Fibroblast of lung (primary cell): Measurements from ENCODE around the gene CCDC3.

Source experiments
- EZH2 ChIP-seq: IDR thresholded peaks from 2 replicates; pipeline ENCODE4 v1.5.1; 2012; ENCODE audit warnings: low read length, control low read depth, mild to moderate bottlenecking; ENCODE audit errors: missing control alignments
- TF ChIP-seq, protein P1 (sequence below), 2 donors: IDR thresholded peaks in 1 of 2; conservative IDR thresholded peaks in 1 of 2; 1 replicate in 1 of 2; 2 replicates in 1 of 2; pipeline ENCODE4 v1.5.1; 2011 to 2012; ENCODE audit warnings: low read length in 2 of 2, control low read depth in 1 of 2, inconsistent platforms in 1 of 2, low read depth in 1 of 2, mild to moderate bottlenecking in 1 of 2

DNA sequence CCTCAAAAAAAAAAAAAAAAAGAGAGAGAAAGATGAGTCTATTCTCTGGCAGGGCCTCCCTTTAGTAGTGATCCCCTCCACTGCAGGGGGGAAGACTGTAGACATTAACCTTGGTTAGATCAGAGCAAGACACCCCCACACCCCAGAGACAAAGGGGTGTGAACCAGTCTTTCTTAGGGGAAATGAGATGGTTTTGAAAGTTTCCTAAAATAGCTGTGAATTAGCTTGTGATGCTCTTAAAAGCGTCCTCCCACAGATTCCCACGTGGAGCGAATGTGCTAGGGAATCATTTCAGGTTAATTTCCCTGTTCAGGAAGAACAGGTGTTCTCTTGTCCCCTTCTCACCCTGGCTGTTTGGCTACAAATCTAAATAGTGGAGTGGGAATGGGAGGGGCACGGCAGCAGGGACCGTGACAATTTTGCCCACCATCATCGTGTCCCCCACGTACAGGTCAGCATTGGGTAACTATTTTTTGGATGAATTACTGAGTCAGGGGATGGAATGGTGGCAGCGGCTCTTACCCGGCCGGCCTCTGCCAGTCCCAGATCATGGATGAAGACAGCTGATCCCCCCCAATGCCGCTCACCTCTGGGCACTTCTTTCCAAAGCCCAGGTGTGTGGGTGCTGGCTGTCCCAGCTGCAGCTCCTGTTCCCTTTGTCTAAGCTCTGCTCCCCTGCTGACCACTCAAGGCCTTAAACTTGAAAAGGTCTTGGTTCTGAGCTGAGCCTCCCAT is 152.9 kb downstream of the CCDC3 start:
- TF ChIP-seq, protein P1, sequence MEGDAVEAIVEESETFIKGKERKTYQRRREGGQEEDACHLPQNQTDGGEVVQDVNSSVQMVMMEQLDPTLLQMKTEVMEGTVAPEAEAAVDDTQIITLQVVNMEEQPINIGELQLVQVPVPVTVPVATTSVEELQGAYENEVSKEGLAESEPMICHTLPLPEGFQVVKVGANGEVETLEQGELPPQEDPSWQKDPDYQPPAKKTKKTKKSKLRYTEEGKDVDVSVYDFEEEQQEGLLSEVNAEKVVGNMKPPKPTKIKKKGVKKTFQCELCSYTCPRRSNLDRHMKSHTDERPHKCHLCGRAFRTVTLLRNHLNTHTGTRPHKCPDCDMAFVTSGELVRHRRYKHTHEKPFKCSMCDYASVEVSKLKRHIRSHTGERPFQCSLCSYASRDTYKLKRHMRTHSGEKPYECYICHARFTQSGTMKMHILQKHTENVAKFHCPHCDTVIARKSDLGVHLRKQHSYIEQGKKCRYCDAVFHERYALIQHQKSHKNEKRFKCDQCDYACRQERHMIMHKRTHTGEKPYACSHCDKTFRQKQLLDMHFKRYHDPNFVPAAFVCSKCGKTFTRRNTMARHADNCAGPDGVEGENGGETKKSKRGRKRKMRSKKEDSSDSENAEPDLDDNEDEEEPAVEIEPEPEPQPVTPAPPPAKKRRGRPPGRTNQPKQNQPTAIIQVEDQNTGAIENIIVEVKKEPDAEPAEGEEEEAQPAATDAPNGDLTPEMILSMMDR (conservative IDR thresholded peaks at IDR 0.05 in 1 of 2, IDR thresholded peaks at IDR 0.05 in 1 of 2; ENCODE audit: low read depth in 1 of 2, low read length in 2 of 2), result no peak
- TF ChIP-seq EZH2, result no peak
